GM21381 (cell line): ENCODE measurements around the gene CFAP299.

Experiments
- ATAC-seq: cut with Tn5 transposase; IDR thresholded peaks from one replicate; pipeline ENCODE4 v1.9.1; 2021; ENCODE audit warnings: mild to moderate bottlenecking, moderate library complexity; ENCODE audit not compliant: unreplicated experiment

CFAP299 gene

GRCh38 chr4:80387390-80388283 is 52.1 kb downstream of the CFAP299 start:
- no peak for ATAC-seq

GRCh38 chr4:80388284-80388607 is 52.7 kb downstream of the CFAP299 start:
- no peak for ATAC-seq

- no peak for ATAC-seq
Observed at GRCh38 chr4:80390178-80390577, 54.6 kb downstream of the CFAP299 start.

- no peak for ATAC-seq
Observed at GRCh38 chr4:80393246-80393969, 57.9 kb downstream of the CFAP299 start.

GRCh38 chr4:80393970-80394250 is 58.4 kb downstream of the CFAP299 start:
- no peak for ATAC-seq

- no peak for ATAC-seq
Observed at GRCh38 chr4:80407246-80407645, 71.7 kb downstream of the CFAP299 start.

GRCh38 chr4:80409809-80410208 is 74.3 kb downstream of the CFAP299 start:
- ATAC-seq = no peak

GRCh38 chr4:80412322-80412721 is 76.8 kb downstream of the CFAP299 start:
- ATAC-seq = no peak

- no peak for ATAC-seq
Observed at GRCh38 chr4:80413086-80413485, 77.6 kb downstream of the CFAP299 start.

- ATAC-seq = no peak
Observed at GRCh38 chr4:80417019-80417418, 81.5 kb downstream of the CFAP299 start.

- no peak for ATAC-seq
Observed at GRCh38 chr4:80419946-80420345, 84.4 kb downstream of the CFAP299 start.

GRCh38 chr4:80420638-80421037 is 85.1 kb downstream of the CFAP299 start:
- ATAC-seq = no peak

- no peak for ATAC-seq
Observed at GRCh38 chr4:80422727-80423404, 87.3 kb downstream of the CFAP299 start.

- ATAC-seq = no peak
Observed at GRCh38 chr4:80423553-80424224, 88.2 kb downstream of the CFAP299 start.

GRCh38 chr4:80424225-80424581 is 88.7 kb downstream of the CFAP299 start:
- ATAC-seq = no peak

- no peak for ATAC-seq
Observed at GRCh38 chr4:80425124-80426100, 89.9 kb downstream of the CFAP299 start.

GRCh38 chr4:80431203-80431965 is 95.9 kb downstream of the CFAP299 start:
- no peak for ATAC-seq

GRCh38 chr4:80434238-80434637 is 98.7 kb downstream of the CFAP299 start:
- no peak for ATAC-seq

- ATAC-seq = no peak
Observed at GRCh38 chr4:80438016-80438415, 102.5 kb downstream of the CFAP299 start.
